Hindlimb muscle (tissue), 1 donor: Measurements from ENCODE around the gene RILP. TPM values are rescaled to one million over a fixed set of nuclear protein-coding genes. Genes with fewer than 3 reads are reported as not detected.
A peak's percentile ranks its signal among the peaks of the same experiment; 100 is the strongest.
"Not testable (repeated sequence)": the region's sequence is repeated elsewhere in the genome, so short reads cannot be mapped to it uniquely, and the experiment has no call there.

Experiments used
- DNase-seq: peaks from one replicate; pipeline ENCODE4 v3.0.0-alpha.2; 2013
- polyA plus RNA-seq: library from polyadenylated mRNA; unstranded; fragments of 120-200 nt; gene quantifications from one replicate; pipeline ENCODE4 v1.2.1, GENCODE V29; 2013; ENCODE audit not compliant: insufficient read length

The RILP gene
- 5.4 TPM for polyA plus RNA-seq

GRCh38 chr17:1649844-1650501, at the start of gene RILP:
Gene RILP, minus strand, starts transcription at chr17:1649866. Its CDS starts 62 bp downstream, at chr17:1649804.
- DNase-seq = no peak

- no peak for DNase-seq
Observed at GRCh38 chr17:1697681-1698080, 48.0 kb upstream of the RILP start.

GRCh38 chr17:1695365-1695764, 45.7 kb upstream of the RILP start:
- DNase-seq = no peak

GRCh38 chr17:1693339-1693738, 43.7 kb upstream of the RILP start:
- DNase-seq = no peak

GRCh38 chr17:1690544-1691221, 41.0 kb upstream of the RILP start:
- no peak for DNase-seq

GRCh38 chr17:1688405-1688804, 38.7 kb upstream of the RILP start:
- not testable (repeated sequence) for DNase-seq

GRCh38 chr17:1686086-1686485, 36.4 kb upstream of the RILP start:
- no peak for DNase-seq

- DNase-seq = peak; percentile 98
Observed at GRCh38 chr17:1684378-1685189, 34.9 kb upstream of the RILP start, which contains the start of gene PRPF8. Gene PRPF8, minus strand, starts transcription at chr17:1684867. Its CDS starts 296 bp downstream, at chr17:1684571.

- no peak for DNase-seq
Observed at GRCh38 chr17:1683459-1683858, 33.8 kb upstream of the RILP start.

GRCh38 chr17:1676401-1676800, 26.7 kb upstream of the RILP start:
- DNase-seq = no peak

GRCh38 chr17:1673041-1673785, 23.5 kb upstream of the RILP start:
- no peak for DNase-seq

- DNase-seq = not testable (repeated sequence)
Observed at GRCh38 chr17:1663934-1664333, 14.3 kb upstream of the RILP start.

- no peak for DNase-seq
Observed at GRCh38 chr17:1661045-1661444, 11.4 kb upstream of the RILP start.

- DNase-seq = no peak
Observed at GRCh38 chr17:1658100-1658499, 8.4 kb upstream of the RILP start.

- no peak for DNase-seq
Observed at GRCh38 chr17:1653735-1654134, 4.1 kb upstream of the RILP start.

- not testable (repeated sequence) for DNase-seq
Observed at GRCh38 chr17:1652794-1653193, 3.1 kb upstream of the RILP start.

GRCh38 chr17:1651559-1651844, 1.8 kb upstream of the RILP start:
- no peak for DNase-seq

- DNase-seq = no peak
Observed at GRCh38 chr17:1650731-1651558, 1.3 kb upstream of the RILP start.

GRCh38 chr17:1648963-1649843, 463 bp downstream of the RILP start:
- peak; percentile 98 for DNase-seq

- no peak for DNase-seq
Observed at GRCh38 chr17:1648173-1648962, 1.3 kb downstream of the RILP start.
